ENCODE measurements around the gene IL17D.
"Not testable (repeated sequence)": the region's sequence is repeated elsewhere in the genome, so short reads cannot be mapped to it uniquely, and the experiment has no call there.

The IL17D gene

GRCh38 chr13:20679879-20680278 lies 23.6 kb upstream of the IL17D start:
- ATAC-seq: no peak
- TF ChIP-seq GLIS3 (CRISPR knock-in tag; IDR thresholded peaks at IDR 0.05) (no peak), RARB (CRISPR knock-in tag; IDR thresholded peaks at IDR 0.05) (no peak), ZFP3 (CRISPR knock-in tag; IDR thresholded peaks at IDR 0.05) (no peak), TSHZ2 (CRISPR knock-in tag; IDR thresholded peaks at IDR 0.05) (no peak)

GRCh38 chr13:20680416-20681080 lies 23.0 kb upstream of the IL17D start:
- no peak for TF ChIP-seq ZFP30 (CRISPR knock-in tag; IDR thresholded peaks at IDR 0.05)
- no peak for TF ChIP-seq ZNF565 (CRISPR knock-in tag; conservative IDR thresholded peaks at IDR 0.05; ENCODE audit: low read depth)
- no peak for TF ChIP-seq OSR1 (CRISPR knock-in tag; IDR thresholded peaks at IDR 0.05)
- no peak for TF ChIP-seq GLIS3 (CRISPR knock-in tag; IDR thresholded peaks at IDR 0.05)
- TF ChIP-seq SNAI2 (CRISPR knock-in tag; IDR thresholded peaks at IDR 0.05): no peak
- TF ChIP-seq TCF4 (CRISPR knock-in tag; IDR thresholded peaks at IDR 0.05; ENCODE audit: borderline replicate concordance): no peak
- TF ChIP-seq ZNF8 (CRISPR knock-in tag; IDR thresholded peaks at IDR 0.05): no peak
- TF ChIP-seq CSRNP3 (CRISPR knock-in tag; IDR thresholded peaks at IDR 0.05): no peak
- no peak for TF ChIP-seq ARNTL (CRISPR knock-in tag; IDR thresholded peaks at IDR 0.05; ENCODE audit: borderline replicate concordance, low read depth)
- TF ChIP-seq ZNF70 (CRISPR knock-in tag; IDR thresholded peaks at IDR 0.05): no peak
- TF ChIP-seq ESRRG (CRISPR knock-in tag; IDR thresholded peaks at IDR 0.05): no peak
- TF ChIP-seq ZFP3 (CRISPR knock-in tag; IDR thresholded peaks at IDR 0.05): no peak
- no peak for TF ChIP-seq PPARA (CRISPR knock-in tag; IDR thresholded peaks at IDR 0.05; ENCODE audit: borderline replicate concordance)
- no peak for TF ChIP-seq PATZ1 (CRISPR knock-in tag; IDR thresholded peaks at IDR 0.05; ENCODE audit: borderline replicate concordance)
- TF ChIP-seq TOX (CRISPR knock-in tag; IDR thresholded peaks at IDR 0.05; ENCODE audit: borderline replicate concordance): no peak
- no peak for TF ChIP-seq RARB (CRISPR knock-in tag; IDR thresholded peaks at IDR 0.05)
- TF ChIP-seq BACH2 (CRISPR knock-in tag; IDR thresholded peaks at IDR 0.05; ENCODE audit: borderline replicate concordance): no peak
- no peak for ATAC-seq

GRCh38 chr13:20681481-20681880 lies 22.0 kb upstream of the IL17D start:
- not testable (repeated sequence) for ATAC-seq

GRCh38 chr13:20682061-20682460 lies 21.4 kb upstream of the IL17D start:
- no peak for ATAC-seq
- TF ChIP-seq TOX (CRISPR knock-in tag; IDR thresholded peaks at IDR 0.05; ENCODE audit: borderline replicate concordance) (no peak), ZC3H10 (CRISPR knock-in tag; IDR thresholded peaks at IDR 0.05) (no peak), ESRRG (CRISPR knock-in tag; IDR thresholded peaks at IDR 0.05) (no peak), OSR1 (CRISPR knock-in tag; IDR thresholded peaks at IDR 0.05) (no peak), CSDC2 (CRISPR knock-in tag; IDR thresholded peaks at IDR 0.05) (no peak)

GRCh38 chr13:20684041-20684440 lies 19.5 kb upstream of the IL17D start:
- TF ChIP-seq TSHZ2 (CRISPR knock-in tag; IDR thresholded peaks at IDR 0.05) (no peak), RARB (CRISPR knock-in tag; IDR thresholded peaks at IDR 0.05) (no peak), ZNF565 (CRISPR knock-in tag; conservative IDR thresholded peaks at IDR 0.05; ENCODE audit: low read depth) (no peak)
- ATAC-seq: no peak
